C4-2B (cell line): Measurements from ENCODE around the gene GRAP2.
A peak's percentile ranks its signal among the peaks of the same experiment; 100 is the strongest.

Source experiments
- H3K27ac ChIP-seq: fragments of 450-650 bp; 2 replicates; pipeline ENCODE4 v1.5.1; 2017
- CTCF ChIP-seq: fragments of 450-650 bp; conservative IDR thresholded peaks from 2 replicates; pipeline ENCODE4 v1.5.1; 2017; ENCODE audit warnings: mild to moderate bottlenecking
- ZFX ChIP-seq: fragments of 450-650 bp; IDR thresholded peaks from 2 replicates; pipeline ENCODE4 v1.6.1; 2017

GRAP2 gene

GRCh38 chr22:39995393-39996252 is 94.7 kb downstream of the GRAP2 start:
- peak overlapping the region; percentile 86 for H3K27ac ChIP-seq
- TF ChIP-seq CTCF (no peak), ZFX (peak; percentile 94)

- TF ChIP-seq CTCF = no peak
- TF ChIP-seq ZFX = no peak
- H3K27ac ChIP-seq = peak overlapping the region; percentile 86
These were observed 95.8 kb downstream of the GRAP2 start for GRCh38 chr22:39996732-39997131.

DNA sequence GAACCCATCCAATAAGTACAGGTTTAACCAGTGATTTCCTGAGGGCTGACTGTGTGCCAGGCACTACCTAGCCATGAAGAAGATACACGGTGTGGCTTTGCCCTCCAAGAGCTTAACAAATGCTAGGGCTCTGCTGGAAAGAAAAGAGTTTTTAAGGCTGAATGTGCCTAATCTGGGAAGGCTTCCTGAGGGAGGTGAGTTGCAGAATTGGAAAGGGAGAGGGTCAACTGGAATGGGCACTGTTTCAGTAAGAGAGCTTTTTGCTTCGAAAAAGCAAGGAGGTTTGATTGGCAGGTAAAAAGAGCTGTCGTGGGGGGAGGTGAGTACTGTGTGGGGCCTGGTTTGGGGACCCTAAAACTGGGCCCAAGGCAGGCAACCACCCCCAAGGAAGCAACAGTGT is 96.5 kb downstream of the GRAP2 start:
- peak overlapping the region; percentile 74 for H3K27ac ChIP-seq
- TF ChIP-seq ZFX (no peak), CTCF (no peak)

DNA sequence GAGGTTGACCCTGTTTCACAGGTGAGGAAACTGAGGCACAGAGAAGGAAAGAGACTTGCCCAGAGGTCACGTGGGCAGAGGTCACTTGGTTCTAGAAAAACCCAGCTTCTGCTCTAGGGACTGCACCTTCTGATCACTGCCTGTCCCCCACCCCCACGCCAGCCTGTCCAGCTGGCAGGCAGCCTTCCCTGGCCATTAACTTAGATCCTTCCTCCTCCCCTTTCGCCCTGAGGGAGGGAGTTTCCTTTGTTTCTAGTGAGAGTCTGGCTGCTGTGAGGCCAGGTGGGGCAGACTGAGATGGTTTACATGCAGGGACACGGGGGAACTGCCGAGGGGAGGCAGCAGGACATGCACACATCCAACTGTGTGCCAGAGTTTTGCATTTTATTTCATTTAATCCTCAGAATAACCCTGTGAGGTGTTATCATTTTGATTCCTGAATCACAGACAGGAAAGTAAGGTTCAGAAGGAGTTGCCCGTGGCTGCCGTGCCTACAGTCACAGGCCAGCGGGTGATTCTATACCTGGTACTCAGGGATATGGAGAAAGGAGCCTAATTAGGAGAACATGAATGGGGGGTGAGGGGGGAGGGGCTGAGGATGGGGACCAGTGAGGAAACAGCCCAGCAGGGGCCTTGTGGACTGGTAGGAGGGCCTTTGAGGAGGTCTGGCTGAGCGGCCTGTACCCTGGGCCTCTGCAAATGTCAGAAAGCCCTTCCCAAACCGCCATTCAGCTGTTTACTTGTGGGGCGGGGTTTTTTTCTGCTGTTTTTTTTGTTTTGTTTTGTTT is 97.2 kb downstream of the GRAP2 start:
- peak overlapping the region; percentile 74 for H3K27ac ChIP-seq
- TF ChIP-seq CTCF = no peak
- no peak for TF ChIP-seq ZFX

- peak overlapping the region; percentile 74 for H3K27ac ChIP-seq
- TF ChIP-seq CTCF = no peak
- no peak for TF ChIP-seq ZFX
These were observed 98.4 kb downstream of the GRAP2 start for GRCh38 chr22:39999144-39999757.

DNA sequence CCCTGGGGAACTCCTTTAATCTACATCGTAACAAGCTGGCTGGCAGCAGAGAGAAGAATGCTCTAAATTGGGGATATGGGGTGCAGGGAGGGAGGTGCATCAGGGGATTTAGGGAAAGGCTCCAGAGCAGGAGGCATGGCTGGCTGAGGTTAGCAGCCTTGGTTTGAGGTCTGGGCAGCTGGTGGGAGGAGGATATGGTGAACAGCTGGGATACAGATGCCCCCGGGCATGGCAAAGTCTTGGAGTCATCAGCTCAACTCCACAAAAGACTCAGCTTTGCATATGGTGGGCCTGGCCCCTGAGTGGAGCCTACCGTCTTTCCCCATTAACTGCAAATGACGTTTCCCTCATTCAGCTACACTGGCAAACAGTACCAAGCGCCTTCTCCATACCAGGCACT is 99.3 kb downstream of the GRAP2 start:
- no peak overlapping the region for H3K27ac ChIP-seq
- TF ChIP-seq ZFX = no peak
- no peak for TF ChIP-seq CTCF

- no peak overlapping the region for H3K27ac ChIP-seq
- TF ChIP-seq CTCF = no peak
- no peak for TF ChIP-seq ZFX
These were observed 100.2 kb downstream of the GRAP2 start for GRCh38 chr22:40001106-40001505.
